K562 (cell line): ENCODE data around the gene DIS3L. TPM values are rescaled to one million over a fixed set of nuclear protein-coding genes. Genes with fewer than 3 reads are reported as not detected.

Source experiments
- ATAC-seq: fragments of 200-7000 bp; cut with Tn5 transposase; 3 replicates; pipeline ENCODE4 v1.9.1; 2020; ENCODE audit warnings: moderate library complexity
- BruUV-seq: library from RNA; stranded (reverse); fragments of 400-500 nt; replicated peaks from 2 replicates; lab custom pipeline; 2021; lab: Mats Ljungman, UMichigan
- CTCF ChIA-PET: fragments of 300-600 bp; formaldehyde crosslinking; extraction: SDS; loops from one replicate; lab custom pipeline; 2021; ENCODE audit warnings: low intra/inter-chr PET ratio; lab: Yijun Ruan, JAX
- POLR2A ChIA-PET: fragments of 300-600, 350-650 bp; sonication (Branson Sonifier 250); formaldehyde crosslinking; extraction: SDS; loops from one replicate; lab custom pipeline; 2021; ENCODE audit warnings: antibody characterized with exemption, inconsistent platforms; lab: Yijun Ruan, JAX
- DNase-seq, 4 experiments: peaks; one replicate each; pipeline versions ENCODE4 v3.0.0 to v3.0.0-alpha.2; 2011 to 2018; ENCODE audit warnings: low spot score in 3 of 4, mixed read lengths in 3 of 4; ENCODE audit errors: extremely low read depth in 1 of 4
- FAIRE-seq: peaks from 2 replicates; lab custom pipeline; 2011; peaks lifted over from hg19 to GRCh38; lab: Jason Lieb, UNC
- H2AFZ ChIP-seq: 2 replicates; pipeline ENCODE4 v1.6.0; 2011; ENCODE audit warnings: low read depth, low read length, control low read depth, inconsistent platforms
- H3K27ac ChIP-seq: fragments of 200-600 bp; 3 replicates; pipeline ENCODE4 v1.8.0; 2011; ENCODE audit warnings: low read depth, mild to moderate bottlenecking, control low read depth, inconsistent platforms, low read length, moderate library complexity, mixed read lengths; ENCODE audit errors: extremely low read depth
- H3K27me3 ChIP-seq, 2 experiments: fragments of 300-600 bp in 1 of 2; 2 replicates in 1 of 2; 3 replicates in 1 of 2; pipeline versions ENCODE4 v1.6.0 to v1.8.0; 2011; ENCODE audit warnings: inconsistent platforms in 2 of 2, low read length in 2 of 2, mild to moderate bottlenecking in 1 of 2, mixed read lengths in 1 of 2, moderate library complexity in 1 of 2; ENCODE audit not compliant: control insufficient read depth in 2 of 2, insufficient read depth in 2 of 2
- H3K36me3 ChIP-seq: fragments of 300-600 bp; 3 replicates; pipeline ENCODE4 v1.8.0; 2011; ENCODE audit warnings: mild to moderate bottlenecking, low read length, inconsistent platforms; ENCODE audit not compliant: control insufficient read depth, insufficient read depth
- H3K4me1 ChIP-seq, 2 experiments: fragments of 200-600 bp in 1 of 2; replicated peaks in 1 of 2; 2 replicates in 1 of 2; 3 replicates in 1 of 2; pipeline versions ENCODE4 v1.5.1 to v1.8.0; 2011; ENCODE audit warnings: inconsistent platforms in 2 of 2, low read length in 2 of 2, mild to moderate bottlenecking in 1 of 2, mixed read lengths in 1 of 2, moderate library complexity in 1 of 2; ENCODE audit not compliant: control insufficient read depth in 2 of 2, insufficient read depth in 2 of 2
- H3K4me2 ChIP-seq: 2 replicates; pipeline ENCODE4 v1.6.1; 2011; ENCODE audit warnings: low read length, control low read depth, inconsistent platforms, mixed read lengths; ENCODE audit not compliant: insufficient read depth
- H3K4me3 ChIP-seq: fragments of 200-600 bp; sonication (generic), shearing (Covaris generic); 2 replicates; pipeline ENCODE4 v1.5.1; 2016; ENCODE audit warnings: control low read depth, inconsistent platforms
- H3K79me2 ChIP-seq: fragments of 200-600 bp; 3 replicates; pipeline ENCODE4 v1.8.0; 2011; ENCODE audit warnings: low read length, inconsistent platforms; ENCODE audit not compliant: control insufficient read depth, insufficient read depth
- H3K9ac ChIP-seq, 2 experiments: 2 replicates each; pipeline versions ENCODE4 v1.6.0 to v1.6.1; 2011; ENCODE audit warnings: low read depth in 2 of 2, low read length in 2 of 2, control low read depth in 1 of 2, inconsistent platforms in 1 of 2, mild to moderate bottlenecking in 1 of 2, mixed read lengths in 1 of 2; ENCODE audit not compliant: insufficient read depth in 1 of 2
- H3K9me1 ChIP-seq: one replicate; pipeline ENCODE4 v1.6.0; 2011; ENCODE audit warnings: inconsistent platforms, mild to moderate bottlenecking, low read length, moderate library complexity; ENCODE audit not compliant: control insufficient read depth, insufficient read depth
- H3K9me3 ChIP-seq: replicated peaks from 2 replicates; pipeline ENCODE4 v1.5.1; 2011; ENCODE audit warnings: low read depth, low read length, inconsistent platforms; ENCODE audit not compliant: control insufficient read depth, insufficient read depth
- H4K20me1 ChIP-seq: replicated peaks from 2 replicates; pipeline ENCODE4 v1.6.1; 2011; ENCODE audit warnings: low read length, inconsistent platforms, mixed read lengths; ENCODE audit not compliant: control insufficient read depth, insufficient read depth
- DEAF1 ChIP-seq: fragments of 450-650 bp; formaldehyde crosslinking; IDR thresholded peaks from 2 replicates; pipeline ENCODE4 v1.4.0; 2020; ENCODE audit warnings: mild to moderate bottlenecking, moderate library complexity
- FOSL1 ChIP-seq: fragments of 200-800 bp; sonication (Bioruptor generic); conservative IDR thresholded peaks from 2 replicates; pipeline ENCODE4 v1.6.1; 2016; ENCODE audit warnings: missing genetic modification characterization, missing compliant biosample characterization
- WGBS: fragments of 100-300 bp; shearing (Covaris generic); methylation state at CpG from one replicate; pipeline ENCODE4 v1.1.6; 2016; ENCODE audit warnings: low coverage, mixed read lengths; ENCODE audit not compliant: insufficient coverage; ENCODE audit errors: missing lambda C conversion rate; 5-methylcytosine and 5-hydroxymethylcytosine counted together
- in situ Hi-C: fragments of 300-500 bp; cut with MboI; formaldehyde crosslinking; loops from 4 replicates; pipeline ENCODE4 v1.15.0; 2018; ENCODE audit warnings: inconsistent platforms, mixed read lengths
- intact Hi-C: fragments of 100-400 bp; cut with micrococcal nuclease; formaldehyde crosslinking; loops from 2 replicates; pipeline ENCODE4 v1.14.2; 2022
- polyA plus RNA-seq, 8 experiments: library from polyadenylated mRNA; depleted of rRNA in 4 of 8; stranded (reverse) in 5 of 8; unstranded in 3 of 8; fragments of >200 nt; fragmentation: Nextera tagmentation in 2 of 8; fragmentation: Illumina TruSeq in 1 of 8; extraction: Ambion mirVana in 2 of 8; extraction: Trizol in 1 of 8; gene quantifications; 2 replicates each; pipeline versions ENCODE4 v1.2.1 to v1.2.3, GENCODE V29; 2011 to 2014; ENCODE audit warnings: inconsistent platforms in 1 of 8, missing spikeins in 1 of 8
- total RNA-seq, 7 experiments: library from RNA; depleted of rRNA in 6 of 7; stranded (reverse); fragments of >200 nt in 6 of 7; fragmentation: Illumina TruSeq in 2 of 7; extraction: Trizol in 2 of 7; gene quantifications; 2 replicates each; pipeline versions ENCODE4 v1.2.1 to v1.2.3, GENCODE V29; 2011 to 2021; ENCODE audit warnings: low replicate concordance in 1 of 7

The DIS3L gene
- total and polyA plus RNA-seq, 9 of the 15 experiments (the other 6 are each of a cell fraction or from before 2014, with no cell fraction given), result 5.9 to 34.6 (median 16.9) TPM

GRCh38 chr15:66359740-66360139, 66.4 kb downstream of the DIS3L start:
- DNase-seq, result no peak
- 70% methylated on average over 7 of the region's 7 CpGs for WGBS
- in situ Hi-C loops, result no loop called here

More at GRCh38 chr15:66359740-66360139, 66.4 kb downstream of the DIS3L start:
- Histone ChIP-seq H2AFZ (no peak overlapping the region), H3K9me3 (no peaks in the 10 kb centered on the region), H3K27ac (no peak overlapping the region), H3K4me1 (peaks cover 4 to 16% of the 10 kb centered on the region in 2 experiments; a peak in 4 of 5 replicates), H3K9me1 (no peaks in the 10 kb centered on the region), H3K79me2 (peaks cover 17% of the 10 kb centered on the region), H3K4me2 (no peak overlapping the region), H4K20me1 (no peaks in the 10 kb centered on the region), H3K4me3 (no peak overlapping the region), H3K9ac (no peak overlapping the region), H3K36me3 (no peaks in the 10 kb centered on the region), H3K27me3 (no peaks in the 10 kb centered on the region)
- ATAC-seq, result no peak
- intact Hi-C loops, result no loop called here
- TF ChIP-seq FOSL1 (tag), result 0 out of 2 replicates have a peak, but pooled peaks have one; percentile 20
- no peak for TF ChIP-seq DEAF1 (CRISPR knock-in tag)
- POLR2A ChIA-PET, result no interaction called here
- CTCF ChIA-PET, result no interaction called here
- no peak for FAIRE-seq
- no TSS peak for BruUV-seq
